Activated CD8-positive, alpha-beta T cell treated with anti-CD3 and anti-CD28 coated beads for 36 hours (primary cell): Measurements from ENCODE around the gene CNNM3. TPM values are rescaled to one million over a fixed set of nuclear protein-coding genes. Genes with fewer than 3 reads are reported as not detected.

Source experiments
- ATAC-seq: fragments of 200-7000 bp; cut with Tn5 transposase; one replicate; pipeline ENCODE4 v1.10.0; 2021; ENCODE audit warnings: mild to moderate bottlenecking, moderate library complexity
- CTCF ChIA-PET: fragments of 350-600 bp; sonication (Branson Sonifier 250); formaldehyde crosslinking; loops from one replicate; lab custom pipeline; 2021; ENCODE audit warnings: antibody characterized with exemption; lab: Charles Lee
- POLR2A ChIA-PET: fragments of 350-600 bp; sonication (Branson Sonifier 250); formaldehyde crosslinking; loops from one replicate; lab custom pipeline; 2021; ENCODE audit warnings: antibody characterized with exemption; lab: Charles Lee
- DNase-seq: peaks from one replicate; pipeline ENCODE4 v3.0.0-alpha.2; 2020
- H3K27ac Mint-ChIP-seq: one replicate; pipeline ENCODE4 v1.8.0; 2021; ENCODE audit warnings: mild to moderate bottlenecking, mixed read lengths
- H3K27me3 Mint-ChIP-seq: one replicate; pipeline ENCODE4 v1.8.0; 2021; ENCODE audit warnings: mixed read lengths
- H3K36me3 Mint-ChIP-seq: one replicate; pipeline ENCODE4 v1.8.0; 2021; ENCODE audit warnings: low read depth, mixed read lengths
- H3K4me1 Mint-ChIP-seq: one replicate; pipeline ENCODE4 v1.8.0; 2021; ENCODE audit warnings: low read depth, mixed read lengths
- H3K4me3 Mint-ChIP-seq: one replicate; pipeline ENCODE4 v1.8.0; 2021; ENCODE audit warnings: mild to moderate bottlenecking, moderate library complexity, mixed read lengths
- H3K9me3 Mint-ChIP-seq: one replicate; pipeline ENCODE4 v1.8.0; 2021; ENCODE audit warnings: mixed read lengths
- CTCF ChIP-seq: fragments of 200-600 bp; IDR thresholded peaks from one replicate; pipeline ENCODE4 v1.8.0; 2022; ENCODE audit warnings: antibody characterized with exemption, mild to moderate bottlenecking
- intact Hi-C: fragments of 100-400 bp; cut with micrococcal nuclease; formaldehyde crosslinking; loops from one replicate; pipeline ENCODE4 v1.10.0; 2022
- total RNA-seq, 2 experiments: library from RNA; stranded (reverse); gene quantifications; one replicate each; pipeline ENCODE4 v1.2.3, GENCODE V29; 2021

Gene CNNM3
- total RNA-seq, 2 experiments from 2014 or later = 15.8 to 19.3 TPM

DNA sequence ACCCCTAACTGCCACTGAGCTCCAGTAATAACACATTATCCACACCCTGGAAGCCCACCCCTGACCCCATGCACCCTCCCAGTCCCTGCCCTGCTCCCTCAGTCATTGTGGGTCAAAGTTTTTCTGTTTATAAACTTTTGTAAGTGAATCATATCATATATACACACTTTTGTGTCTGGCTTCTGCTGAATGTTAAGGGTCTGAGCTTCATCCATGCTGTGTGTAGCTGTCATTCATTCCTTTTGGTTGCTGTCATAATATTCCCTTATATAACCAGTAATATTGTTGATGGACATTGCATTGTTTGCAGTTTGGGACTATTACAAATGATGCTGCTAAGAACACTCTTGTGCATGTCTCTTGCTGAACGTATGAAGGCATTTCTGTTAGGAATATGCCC, 40.9 kb upstream of the CNNM3 start:
- H3K27me3 Mint-ChIP-seq = no peaks in the 10 kb centered on the region
- H3K4me3 Mint-ChIP-seq = no peak overlapping the region
- H3K27ac Mint-ChIP-seq = no peak overlapping the region
- no peaks in the 10 kb centered on the region for H3K36me3 Mint-ChIP-seq
- POLR2A ChIA-PET = interaction anchor here (2.0 kb wide), 1 partner anchor 12 kb away, joined by 13 read pairs; no protein-coding TSS in a partner anchor
- no peak for ATAC-seq
- CTCF ChIA-PET = interaction anchor here (0.9 to 3.8 kb wide), 4 partner anchors 13 to 176 kb away, joined by 3 to 62 read pairs (median 6); partner anchors contain the start of genes ANKRD39 and CNNM4
- peaks cover 2% of the 10 kb centered on the region for H3K9me3 Mint-ChIP-seq
- intact Hi-C loops = no loop called here
- no peak for DNase-seq
- TF ChIP-seq CTCF = no peak
- H3K4me1 Mint-ChIP-seq = peaks cover 23% of the 10 kb centered on the region

GRCh38 chr2:96783388-96783787, 32.7 kb upstream of the CNNM3 start:
- H3K27me3 Mint-ChIP-seq = no peaks in the 10 kb centered on the region
- CTCF ChIA-PET = interaction anchor here (1.6 to 2.8 kb wide), 4 partner anchors 10 to 21 kb away, joined by 6 to 14 read pairs (median 12); no protein-coding TSS in a partner anchor
- POLR2A ChIA-PET = interaction anchor here (1.2 kb wide), 1 partner anchor 10 kb away, joined by 3 read pairs; no protein-coding TSS in a partner anchor

GRCh38 chr2:96787411-96787810, 28.7 kb upstream of the CNNM3 start:
- intact Hi-C loops = no loop called here

More at GRCh38 chr2:96783388-96783787, 32.7 kb upstream of the CNNM3 start:
- no peak for DNase-seq
- no peak for TF ChIP-seq CTCF
- Mint-ChIP-seq H3K9me3 (no peaks in the 10 kb centered on the region), H3K36me3 (no peaks in the 10 kb centered on the region), H3K4me1 (peaks cover 4% of the 10 kb centered on the region), H3K4me3 (no peak overlapping the region), H3K27ac (no peak overlapping the region)
- ATAC-seq = no peak
- intact Hi-C loops = no loop called here

GRCh38 chr2:96788442-96789244, 27.4 kb upstream of the CNNM3 start:
- no peak for ATAC-seq
- H3K27me3 Mint-ChIP-seq = no peaks in the 10 kb centered on the region
- intact Hi-C loops = no loop called here
- POLR2A ChIA-PET = no interaction called here
- TF ChIP-seq CTCF = no peak
- H3K4me1 Mint-ChIP-seq = peaks cover 4% of the 10 kb centered on the region
- CTCF ChIA-PET = no interaction called here
- H3K4me3 Mint-ChIP-seq = no peak overlapping the region
- no peaks in the 10 kb centered on the region for H3K36me3 Mint-ChIP-seq
- no peak overlapping the region for H3K27ac Mint-ChIP-seq
- no peak for DNase-seq
- no peaks in the 10 kb centered on the region for H3K9me3 Mint-ChIP-seq

More at GRCh38 chr2:96787411-96787810, 28.7 kb upstream of the CNNM3 start:
- ATAC-seq (no peak), DNase-seq (no peak)
- Mint-ChIP-seq H3K4me1 (peaks cover 4% of the 10 kb centered on the region), H3K27me3 (no peaks in the 10 kb centered on the region), H3K36me3 (no peaks in the 10 kb centered on the region), H3K27ac (no peak overlapping the region), H3K4me3 (no peak overlapping the region), H3K9me3 (no peaks in the 10 kb centered on the region)
- POLR2A ChIA-PET = no interaction called here
- no peak for TF ChIP-seq CTCF
- CTCF ChIA-PET = no interaction called here

GRCh38 chr2:96789245-96789617, 26.8 kb upstream of the CNNM3 start:
- H3K9me3 Mint-ChIP-seq = no peaks in the 10 kb centered on the region
- intact Hi-C loops = no loop called here
- ATAC-seq (no peak), DNase-seq (no peak)
- ChIA-PET CTCF (no interaction called here), POLR2A (no interaction called here)
- H3K36me3 Mint-ChIP-seq = no peaks in the 10 kb centered on the region
- no peak for TF ChIP-seq CTCF
- no peak overlapping the region for H3K4me3 Mint-ChIP-seq
- no peaks in the 10 kb centered on the region for H3K27me3 Mint-ChIP-seq
- no peak overlapping the region for H3K27ac Mint-ChIP-seq
- peaks cover 4% of the 10 kb centered on the region for H3K4me1 Mint-ChIP-seq
